HCT116 (cell line): ENCODE measurements around the gene DCDC2C. TPM values are rescaled to one million over a fixed set of nuclear protein-coding genes. Genes with fewer than 3 reads are reported as not detected.
A peak's percentile ranks its signal among the peaks of the same experiment; 100 is the strongest.

Source experiments
- ATAC-seq: fragments of 200-7000 bp; cut with Tn5 transposase; 2 replicates; pipeline ENCODE4 v1.9.1; 2020; ENCODE audit warnings: mild to moderate bottlenecking, moderate library complexity
- BruUV-seq: library from RNA; stranded (reverse); fragments of 400-500 nt; replicated peaks from 2 replicates; lab custom pipeline; 2021; lab: Mats Ljungman, UMichigan
- CTCF ChIA-PET: fragments of 300-600 bp; sonication (Branson Sonifier 250); formaldehyde crosslinking; loops from one replicate; lab custom pipeline; 2021; ENCODE audit warnings: antibody characterized with exemption; lab: Charles Lee
- POLR2A ChIA-PET: fragments of 300-600, 350-600 bp; sonication (Branson Sonifier 250); formaldehyde crosslinking; loops from one replicate; lab custom pipeline; 2021; ENCODE audit warnings: antibody characterized with exemption; lab: Charles Lee
- RAD21 ChIA-PET, 2 experiments: fragments of 300-600 bp; sonication (Branson Sonifier 250); formaldehyde crosslinking; loops; one replicate each; lab custom pipeline; 2023; ENCODE audit warnings: low total read pairs in 2 of 2; ENCODE audit not compliant: uncharacterized antibody in 2 of 2, unreplicated experiment in 2 of 2, low non-redundant PET in 1 of 2; lab: Charles Lee
- DNase-seq: peaks from one replicate; pipeline ENCODE4 v3.0.0-alpha.2; 2010; ENCODE audit warnings: low read depth, low spot score
- H2AFZ ChIP-seq: fragments of 200-600 bp; shearing (Covaris generic), sonication (generic); 2 replicates; pipeline ENCODE4 v1.6.1; 2017; ENCODE audit warnings: low read depth, mixed run types, mixed read lengths, antibody characterized with exemption, low read length; ENCODE audit not compliant: poor library complexity, severe bottlenecking
- H3K27ac ChIP-seq: 2 replicates; pipeline ENCODE4 v1.5.1; 2012; ENCODE audit warnings: low read depth, low read length
- H3K27me3 ChIP-seq: fragments of 200-600 bp; sonication (generic); 2 replicates; pipeline ENCODE4 v1.6.1; 2016; ENCODE audit warnings: mixed run types, low read length, mixed read lengths; ENCODE audit not compliant: insufficient read depth
- H3K36me3 ChIP-seq, 2 experiments: fragments of 200-500 bp in 1 of 2; fragments of 200-600 bp in 1 of 2; sonication (Bioruptor generic) in 1 of 2; sonication (generic) in 1 of 2; 2 replicates each; pipeline versions ENCODE4 v1.5.1 to v1.6.1; 2014 to 2016; ENCODE audit warnings: low read length in 2 of 2, inconsistent platforms in 1 of 2, mixed read lengths in 1 of 2, mixed run types in 1 of 2; ENCODE audit not compliant: insufficient read depth in 2 of 2, control insufficient read depth in 1 of 2
- H3K4me1 ChIP-seq, 2 experiments: fragments of 200-600 bp in 1 of 2; sonication (generic) in 1 of 2; 2 replicates each; pipeline versions ENCODE4 v1.5.1 to v1.6.1; 2012 to 2017; ENCODE audit warnings: low read length in 2 of 2, inconsistent platforms in 1 of 2, mild to moderate bottlenecking in 1 of 2, mixed read lengths in 1 of 2, mixed run types in 1 of 2, moderate library complexity in 1 of 2; ENCODE audit not compliant: insufficient read depth in 2 of 2, control insufficient read depth in 1 of 2
- H3K4me2 ChIP-seq: fragments of 200-600 bp; sonication (generic); 2 replicates; pipeline ENCODE4 v1.6.1; 2017; ENCODE audit warnings: mixed run types, low read length, mixed read lengths
- H3K4me3 ChIP-seq, 2 experiments: fragments of 200-600 bp in 1 of 2; sonication (generic) in 1 of 2; replicated peaks in 1 of 2; 2 replicates each; pipeline ENCODE4 v1.5.1; 2011 to 2016; ENCODE audit warnings: low read length in 2 of 2, control low read depth in 1 of 2, low read depth in 1 of 2, mild to moderate bottlenecking in 1 of 2, mixed read lengths in 1 of 2, mixed run types in 1 of 2
- H3K79me2 ChIP-seq: fragments of 200-600 bp; sonication (generic); 2 replicates; pipeline ENCODE4 v1.6.1; 2017; ENCODE audit warnings: mild to moderate bottlenecking, mixed run types, low read length, moderate library complexity, mixed read lengths; ENCODE audit not compliant: insufficient read depth
- H3K9ac ChIP-seq: fragments of 200-600 bp; sonication (generic); 2 replicates; pipeline ENCODE4 v1.6.1; 2016; ENCODE audit warnings: low read length, mixed read lengths
- H3K9me2 ChIP-seq: fragments of 200-600 bp; sonication (generic), shearing (Covaris generic); 2 replicates; pipeline ENCODE4 v1.6.1; 2017; ENCODE audit warnings: mixed run types, mild to moderate bottlenecking, moderate library complexity; ENCODE audit not compliant: insufficient read depth
- H3K9me3 ChIP-seq, 2 experiments: fragments of 200-500 bp in 1 of 2; fragments of 200-600 bp in 1 of 2; sonication (Bioruptor generic) in 1 of 2; sonication (generic) in 1 of 2; 2 replicates each; pipeline ENCODE4 v1.6.1; 2014 to 2017; ENCODE audit warnings: low read length in 2 of 2, mixed read lengths in 2 of 2, inconsistent platforms in 1 of 2, low read depth in 1 of 2, mild to moderate bottlenecking in 1 of 2, mixed run types in 1 of 2, moderate library complexity in 1 of 2; ENCODE audit not compliant: control insufficient read depth in 1 of 2, insufficient read depth in 1 of 2
- H4K20me1 ChIP-seq: fragments of 200-600 bp; sonication (generic), shearing (Covaris generic); 2 replicates; pipeline ENCODE4 v1.6.1; 2017; ENCODE audit warnings: mixed run types, mild to moderate bottlenecking, moderate library complexity; ENCODE audit not compliant: insufficient read depth
- CBX3 ChIP-seq: IDR thresholded peaks from 2 replicates; pipeline ENCODE4 v1.6.1; 2012; ENCODE audit warnings: low read depth
- CEBPB ChIP-seq: IDR thresholded peaks from 2 replicates; pipeline ENCODE4 v1.6.1; 2012; ENCODE audit warnings: low read depth
- EGR1 ChIP-seq: IDR thresholded peaks from 2 replicates; pipeline ENCODE4 v1.6.1; 2012; ENCODE audit warnings: low read depth
- ELF1 ChIP-seq: IDR thresholded peaks from 2 replicates; pipeline ENCODE4 v1.6.1; 2012; ENCODE audit warnings: low read depth, borderline replicate concordance
- RAD21 ChIP-seq: IDR thresholded peaks from 2 replicates; pipeline ENCODE4 v1.6.1; 2012; ENCODE audit warnings: low read depth, mild to moderate bottlenecking
- YY1 ChIP-seq: IDR thresholded peaks from 2 replicates; pipeline ENCODE4 v1.6.1; 2011; ENCODE audit warnings: low read length, low read depth, moderate library complexity, mild to moderate bottlenecking; ENCODE audit not compliant: insufficient replicate concordance; ENCODE audit errors: extremely low read depth
- intact Hi-C: fragments of 100-400 bp; cut with micrococcal nuclease; formaldehyde crosslinking; loops from 2 replicates; pipeline ENCODE4 v1.10.0; 2022
- total RNA-seq: library from RNA; stranded (reverse); gene quantifications from one replicate; pipeline ENCODE4 v1.2.1, GENCODE V29; 2021; ENCODE audit not compliant: unreplicated experiment
- TF ChIP-seq, protein P1 (sequence below): IDR thresholded peaks from 2 replicates; pipeline ENCODE4 v1.6.1; 2012; ENCODE audit warnings: low read depth
- TF ChIP-seq, protein P2 (sequence below), 3 experiments: fragments of 200-600 bp in 1 of 3; sonication (generic) in 1 of 3; IDR thresholded peaks in 2 of 3; conservative IDR thresholded peaks in 1 of 3; 2 replicates each; pipeline ENCODE4 v1.5.1; 2012 to 2017; ENCODE audit warnings: low read depth in 2 of 3, low read length in 2 of 3, antibody characterized with exemption in 1 of 3, borderline replicate concordance in 1 of 3, control low read depth in 1 of 3, mild to moderate bottlenecking in 1 of 3, mixed read lengths in 1 of 3, mixed run types in 1 of 3, moderate library complexity in 1 of 3; ENCODE audit not compliant: insufficient read depth in 1 of 3

DCDC2C gene
- total RNA-seq, 1 experiment from 2014 or later = not detected

DNA sequence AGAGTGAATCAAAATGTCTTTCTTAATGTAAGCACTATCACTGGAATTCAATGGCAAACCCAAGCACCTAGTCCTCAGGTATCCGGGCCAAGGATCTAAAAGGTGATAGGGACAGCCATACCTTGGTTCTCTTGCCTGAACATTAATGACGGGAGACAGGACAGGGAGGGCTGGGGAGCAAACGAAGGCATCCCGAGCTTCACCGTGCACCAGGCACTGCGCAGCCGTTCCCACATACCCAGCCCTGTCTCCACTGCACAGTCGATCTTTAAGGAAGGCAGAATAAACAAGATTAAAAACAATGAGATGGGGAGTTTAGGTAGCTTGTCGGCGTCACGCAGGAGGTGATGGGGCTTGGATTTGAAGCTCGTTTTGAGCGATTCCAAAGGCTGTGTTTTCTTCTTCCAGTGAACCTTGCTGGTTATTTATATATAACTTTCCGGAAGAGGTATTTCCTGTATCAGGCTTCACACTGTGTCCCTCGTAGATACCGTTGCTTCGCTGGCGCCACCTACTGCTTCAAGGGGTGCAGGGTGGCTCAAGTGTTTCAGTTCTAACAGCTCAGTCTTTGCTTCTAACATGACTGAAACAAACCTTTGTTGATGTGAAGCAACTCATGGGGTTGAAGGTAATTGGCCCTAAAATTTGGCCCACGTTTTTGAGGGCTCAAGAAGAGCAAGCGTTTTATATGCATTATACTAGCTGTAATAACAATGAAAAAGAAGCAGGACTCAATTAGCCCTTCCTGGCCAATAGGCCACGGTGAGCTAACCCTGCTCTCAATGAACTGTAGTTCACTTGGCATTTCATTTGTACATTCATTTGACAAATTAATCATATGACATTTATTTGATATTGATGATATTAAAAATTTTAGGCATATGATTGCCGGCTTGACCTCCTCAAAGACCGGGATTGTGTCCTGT is 77.4 kb downstream of the DCDC2C start:
- Histone ChIP-seq H3K27me3 (peaks cover 13% of the 10 kb centered on the region; the same call in 1 of the 2 replicates), H3K4me3 (no peak overlapping the region), H3K9ac (no peak overlapping the region), H4K20me1 (no peaks in the 10 kb centered on the region), H3K4me1 (peaks cover 0 to 7% of the 10 kb centered on the region in 2 experiments; a peak in 1 of 4 replicates), H3K27ac (no peak overlapping the region), H3K9me3 (no peaks in the 10 kb centered on the region), H3K36me3 (no peaks in the 10 kb centered on the region), H3K4me2 (peak overlapping the region; percentile 21; the same call in 1 of the 2 replicates), H2AFZ (peak overlapping the region; percentile 82), H3K9me2 (no peaks in the 10 kb centered on the region), H3K79me2 (no peaks in the 10 kb centered on the region)
- CTCF ChIA-PET = interaction anchor here (0.8 to 4.7 kb wide), 14 partner anchors 9 to 120 kb away, joined by 3 to 34 read pairs (median 4); no protein-coding TSS in a partner anchor
- peak; percentile 46 for DNase-seq
- TF ChIP-seq CEBPB (no peak), CBX3 (0 out of 2 replicates have a peak, but pooled peaks have one; percentile 24), YY1 (no peak), RAD21 (peak; percentile 64), EGR1 (no peak), ELF1 (peak; percentile 44)
- TF ChIP-seq, protein P1, sequence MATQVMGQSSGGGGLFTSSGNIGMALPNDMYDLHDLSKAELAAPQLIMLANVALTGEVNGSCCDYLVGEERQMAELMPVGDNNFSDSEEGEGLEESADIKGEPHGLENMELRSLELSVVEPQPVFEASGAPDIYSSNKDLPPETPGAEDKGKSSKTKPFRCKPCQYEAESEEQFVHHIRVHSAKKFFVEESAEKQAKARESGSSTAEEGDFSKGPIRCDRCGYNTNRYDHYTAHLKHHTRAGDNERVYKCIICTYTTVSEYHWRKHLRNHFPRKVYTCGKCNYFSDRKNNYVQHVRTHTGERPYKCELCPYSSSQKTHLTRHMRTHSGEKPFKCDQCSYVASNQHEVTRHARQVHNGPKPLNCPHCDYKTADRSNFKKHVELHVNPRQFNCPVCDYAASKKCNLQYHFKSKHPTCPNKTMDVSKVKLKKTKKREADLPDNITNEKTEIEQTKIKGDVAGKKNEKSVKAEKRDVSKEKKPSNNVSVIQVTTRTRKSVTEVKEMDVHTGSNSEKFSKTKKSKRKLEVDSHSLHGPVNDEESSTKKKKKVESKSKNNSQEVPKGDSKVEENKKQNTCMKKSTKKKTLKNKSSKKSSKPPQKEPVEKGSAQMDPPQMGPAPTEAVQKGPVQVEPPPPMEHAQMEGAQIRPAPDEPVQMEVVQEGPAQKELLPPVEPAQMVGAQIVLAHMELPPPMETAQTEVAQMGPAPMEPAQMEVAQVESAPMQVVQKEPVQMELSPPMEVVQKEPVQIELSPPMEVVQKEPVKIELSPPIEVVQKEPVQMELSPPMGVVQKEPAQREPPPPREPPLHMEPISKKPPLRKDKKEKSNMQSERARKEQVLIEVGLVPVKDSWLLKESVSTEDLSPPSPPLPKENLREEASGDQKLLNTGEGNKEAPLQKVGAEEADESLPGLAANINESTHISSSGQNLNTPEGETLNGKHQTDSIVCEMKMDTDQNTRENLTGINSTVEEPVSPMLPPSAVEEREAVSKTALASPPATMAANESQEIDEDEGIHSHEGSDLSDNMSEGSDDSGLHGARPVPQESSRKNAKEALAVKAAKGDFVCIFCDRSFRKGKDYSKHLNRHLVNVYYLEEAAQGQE = no peak
- TF ChIP-seq, protein P2, sequence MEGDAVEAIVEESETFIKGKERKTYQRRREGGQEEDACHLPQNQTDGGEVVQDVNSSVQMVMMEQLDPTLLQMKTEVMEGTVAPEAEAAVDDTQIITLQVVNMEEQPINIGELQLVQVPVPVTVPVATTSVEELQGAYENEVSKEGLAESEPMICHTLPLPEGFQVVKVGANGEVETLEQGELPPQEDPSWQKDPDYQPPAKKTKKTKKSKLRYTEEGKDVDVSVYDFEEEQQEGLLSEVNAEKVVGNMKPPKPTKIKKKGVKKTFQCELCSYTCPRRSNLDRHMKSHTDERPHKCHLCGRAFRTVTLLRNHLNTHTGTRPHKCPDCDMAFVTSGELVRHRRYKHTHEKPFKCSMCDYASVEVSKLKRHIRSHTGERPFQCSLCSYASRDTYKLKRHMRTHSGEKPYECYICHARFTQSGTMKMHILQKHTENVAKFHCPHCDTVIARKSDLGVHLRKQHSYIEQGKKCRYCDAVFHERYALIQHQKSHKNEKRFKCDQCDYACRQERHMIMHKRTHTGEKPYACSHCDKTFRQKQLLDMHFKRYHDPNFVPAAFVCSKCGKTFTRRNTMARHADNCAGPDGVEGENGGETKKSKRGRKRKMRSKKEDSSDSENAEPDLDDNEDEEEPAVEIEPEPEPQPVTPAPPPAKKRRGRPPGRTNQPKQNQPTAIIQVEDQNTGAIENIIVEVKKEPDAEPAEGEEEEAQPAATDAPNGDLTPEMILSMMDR (IDR thresholded peaks at IDR 0.05 in 2 of 3, conservative IDR thresholded peaks at IDR 0.05 in 1 of 3; ENCODE audit: borderline replicate concordance in 1 of 3, insufficient read depth in 1 of 3, low read depth in 2 of 3, low read length in 2 of 3) = peak; percentile 69 to 91 (median 88); a peak in 5 of 6 replicates
- RAD21 ChIA-PET = interaction anchor here (0.6 to 1.0 kb wide), 2 partner anchors 77 to 89 kb away, joined by 3 to 4 read pairs; no protein-coding TSS in a partner anchor
- no TSS peak for BruUV-seq
- intact Hi-C loops = loop anchor here (2.0 kb wide), 3 partner anchors 42 to 88 kb away; no protein-coding TSS in a partner anchor
- peak; percentile 97 for ATAC-seq
- POLR2A ChIA-PET = no interaction called here
